SK-N-SH (cell line): Measurements from ENCODE around the gene CHMP1A. TPM values are rescaled to one million over a fixed set of nuclear protein-coding genes. Genes with fewer than 3 reads are reported as not detected.

Source experiments
- CTCF ChIA-PET: fragments of 300-600, 350-600 bp; formaldehyde crosslinking; extraction: SDS; loops from one replicate; lab custom pipeline; 2021; lab: Yijun Ruan, JAX
- POLR2A ChIA-PET: fragments of 350-600 bp; sonication (Branson Sonifier 250); formaldehyde crosslinking; extraction: SDS; loops from one replicate; lab custom pipeline; 2020; ENCODE audit warnings: antibody characterized with exemption, inconsistent platforms; lab: Yijun Ruan, JAX
- DNase-seq: peaks from one replicate; pipeline ENCODE4 v3.0.0; 2012
- H2AFZ ChIP-seq: fragments of 200-600 bp; sonication (generic); 2 replicates; pipeline ENCODE4 v1.8.1; 2016; ENCODE audit warnings: antibody characterized with exemption, mild to moderate bottlenecking, low read depth
- H3F3A ChIP-seq: fragments of 200-600 bp; sonication (generic); replicated peaks from 2 replicates; pipeline ENCODE3; 2016; ENCODE audit warnings: antibody characterized with exemption, mild to moderate bottlenecking; ENCODE audit not compliant: insufficient read depth
- H3K27ac ChIP-seq, 2 experiments: fragments of 200-500 bp in 1 of 2; fragments of 200-600 bp in 1 of 2; sonication (Bioruptor generic) in 1 of 2; sonication (generic), shearing (Covaris generic) in 1 of 2; 2 replicates each; pipeline versions ENCODE4 v1.5.1 to v1.6.1; 2014 to 2016; ENCODE audit warnings: low read depth in 2 of 2, inconsistent platforms in 1 of 2, low read length in 1 of 2, mild to moderate bottlenecking in 1 of 2, mixed read lengths in 1 of 2
- H3K27me3 ChIP-seq: fragments of 200-600 bp; sonication (generic), shearing (Covaris generic); 2 replicates; pipeline ENCODE4 v1.6.1; 2016; ENCODE audit warnings: mixed run types; ENCODE audit not compliant: insufficient read depth
- H3K36me3 ChIP-seq, 2 experiments: fragments of 200-500 bp in 1 of 2; fragments of 200-600 bp in 1 of 2; sonication (Bioruptor generic) in 1 of 2; sonication (generic) in 1 of 2; replicated peaks in 1 of 2; 2 replicates each; pipeline versions ENCODE3 to v1.5.1; 2014 to 2016; ENCODE audit warnings: low read length in 1 of 2, mild to moderate bottlenecking in 1 of 2; ENCODE audit not compliant: insufficient read depth in 2 of 2, control insufficient read depth in 1 of 2
- H3K4me1 ChIP-seq, 2 experiments: fragments of 200-500 bp in 1 of 2; fragments of 200-600 bp in 1 of 2; sonication (Bioruptor generic) in 1 of 2; sonication (generic), shearing (Covaris generic) in 1 of 2; 2 replicates each; pipeline versions ENCODE4 v1.5.1 to v1.6.1; 2014 to 2016; ENCODE audit warnings: low read depth in 1 of 2, low read length in 1 of 2, mixed run types in 1 of 2; ENCODE audit not compliant: insufficient read depth in 2 of 2, control insufficient read depth in 1 of 2
- H3K4me2 ChIP-seq: fragments of 200-600 bp; sonication (generic), shearing (Covaris generic); 2 replicates; pipeline ENCODE4 v1.6.1; 2017; ENCODE audit warnings: mixed run types
- H3K4me3 ChIP-seq, 2 experiments: fragments of 200-500 bp in 1 of 2; fragments of 200-600 bp in 1 of 2; sonication (Bioruptor generic) in 1 of 2; sonication (generic), shearing (Covaris generic) in 1 of 2; 2 replicates each; pipeline versions ENCODE4 v1.5.1 to v1.8.1; 2014 to 2016; ENCODE audit warnings: low read depth in 2 of 2, inconsistent platforms in 1 of 2, low read length in 1 of 2, mild to moderate bottlenecking in 1 of 2, mixed read lengths in 1 of 2, moderate library complexity in 1 of 2
- H3K79me2 ChIP-seq: fragments of 200-600 bp; sonication (generic); 2 replicates; pipeline ENCODE4 v1.8.1; 2017; ENCODE audit warnings: mild to moderate bottlenecking; ENCODE audit not compliant: insufficient read depth
- H3K9ac ChIP-seq: fragments of 200-600 bp; sonication (generic); 2 replicates; pipeline ENCODE4 v1.6.1; 2017; ENCODE audit warnings: mixed run types
- H3K9me2 ChIP-seq: fragments of 200-600 bp; sonication (generic); 2 replicates; pipeline ENCODE4 v1.6.1; 2017; ENCODE audit warnings: mixed run types
- H3K9me3 ChIP-seq: fragments of 200-600 bp; sonication (generic); 2 replicates; pipeline ENCODE4 v1.6.1; 2017; ENCODE audit warnings: mixed run types, mild to moderate bottlenecking, moderate library complexity
- H4K20me1 ChIP-seq: fragments of 200-600 bp; sonication (generic); 2 replicates; pipeline ENCODE4 v1.6.1; 2017; ENCODE audit warnings: mild to moderate bottlenecking, mixed run types; ENCODE audit not compliant: insufficient read depth
- ELF1 ChIP-seq: IDR thresholded peaks from 2 replicates; pipeline ENCODE4 v1.4.0; 2012
- EP300 ChIP-seq, 2 experiments: IDR thresholded peaks; 2 replicates each; pipeline versions ENCODE4 v1.4.0 to v1.6.1; 2012; ENCODE audit warnings: borderline replicate concordance in 1 of 2, low read depth in 1 of 2, low read length in 1 of 2
- EZH2phosphoT487 ChIP-seq: fragments of 200-600 bp; sonication (generic); IDR thresholded peaks from 2 replicates; pipeline ENCODE4 v1.6.1; 2017; ENCODE audit warnings: low read depth, mixed run types, mild to moderate bottlenecking, antibody characterized with exemption, moderate library complexity, borderline replicate concordance
- FOXJ3 ChIP-seq: sonication (generic); formaldehyde crosslinking; IDR thresholded peaks from 2 replicates; pipeline ENCODE4 v1.5.1; 2020; ENCODE audit warnings: mild to moderate bottlenecking, missing genetic modification reagents
- FOXM1 ChIP-seq: IDR thresholded peaks from 2 replicates; pipeline ENCODE4 v1.4.0; 2012; ENCODE audit warnings: low read depth, mild to moderate bottlenecking
- IRF3 ChIP-seq: fragments of 150-350 bp; IDR thresholded peaks from 2 replicates; pipeline ENCODE4 v1.6.1; 2016; ENCODE audit warnings: mild to moderate bottlenecking, low read depth, low read length
- JUND ChIP-seq: IDR thresholded peaks from 2 replicates; pipeline ENCODE4 v1.4.0; 2012
- MAX ChIP-seq: IDR thresholded peaks from 2 replicates; pipeline ENCODE4 v1.4.0; 2012; ENCODE audit warnings: low read depth
- MEF2A ChIP-seq: IDR thresholded peaks from 2 replicates; pipeline ENCODE4 v1.4.0; 2012; ENCODE audit warnings: low read depth, borderline replicate concordance
- MXI1 ChIP-seq: IDR thresholded peaks from 2 replicates; pipeline ENCODE4 v1.6.1; 2012; ENCODE audit warnings: mild to moderate bottlenecking, low read depth, low read length, improper control_type of control experiment
- NFIC ChIP-seq: IDR thresholded peaks from 2 replicates; pipeline ENCODE4 v1.4.0; 2012; ENCODE audit warnings: borderline replicate concordance
- NRF1 ChIP-seq: IDR thresholded peaks from 2 replicates; pipeline ENCODE4 v1.6.1; 2012; ENCODE audit warnings: low read depth, mild to moderate bottlenecking, low read length
- PBX3 ChIP-seq: IDR thresholded peaks from 2 replicates; pipeline ENCODE4; 2012
- POLR2AphosphoS5 ChIP-seq: IDR thresholded peaks from 2 replicates; pipeline ENCODE4 v1.6.1; 2012; ENCODE audit warnings: low read depth, low read length
- RAD21 ChIP-seq: IDR thresholded peaks from 2 replicates; pipeline ENCODE4 v1.6.1; 2012; ENCODE audit warnings: mild to moderate bottlenecking, low read length
- RCOR1 ChIP-seq: fragments of 150-350 bp; IDR thresholded peaks from 2 replicates; pipeline ENCODE4 v1.6.1; 2017; ENCODE audit warnings: antibody characterized with exemption, low read length
- RFX5 ChIP-seq: IDR thresholded peaks from 2 replicates; pipeline ENCODE4 v1.6.1; 2012; ENCODE audit warnings: mild to moderate bottlenecking, improper control_type of control experiment, low read length
- RXRA ChIP-seq: IDR thresholded peaks from 2 replicates; pipeline ENCODE4 v1.4.0; 2012; ENCODE audit warnings: low read depth, mild to moderate bottlenecking, borderline replicate concordance
- SIN3A ChIP-seq: IDR thresholded peaks from 2 replicates; pipeline ENCODE4 v1.6.1; 2012; ENCODE audit warnings: low read depth, mild to moderate bottlenecking, low read length, moderate library complexity, borderline replicate concordance
- SMC3 ChIP-seq: IDR thresholded peaks from 2 replicates; pipeline ENCODE4 v1.6.1; 2012; ENCODE audit warnings: low read depth, low read length, improper control_type of control experiment
- TAF1 ChIP-seq: IDR thresholded peaks from 2 replicates; pipeline ENCODE4 v1.6.1; 2012; ENCODE audit warnings: low read depth, mild to moderate bottlenecking, low read length, moderate library complexity, borderline replicate concordance
- USF2 ChIP-seq: fragments of 150-350 bp; IDR thresholded peaks from 2 replicates; pipeline ENCODE4 v1.6.1; 2017; ENCODE audit warnings: antibody characterized with exemption, low read length, low read depth, borderline replicate concordance
- YY1 ChIP-seq: IDR thresholded peaks from 2 replicates; pipeline ENCODE4 v1.4.0; 2012; ENCODE audit warnings: low read depth, mild to moderate bottlenecking
- WGBS: methylation state at CpG from one replicate; pipeline ENCODE4 v1.1.6; 2017; ENCODE audit warnings: low lambda C conversion rate; 5-methylcytosine and 5-hydroxymethylcytosine counted together
- polyA plus RNA-seq, 3 experiments: library from polyadenylated mRNA; depleted of rRNA; stranded (reverse); fragments of >200 nt; gene quantifications; 2 replicates each; pipeline ENCODE4 v1.2.3, GENCODE V29; 2012

Gene CHMP1A
- polyA plus RNA-seq, 1 of the 3 experiments (the other 2 are of a cell fraction) = 138 TPM

- Histone ChIP-seq H4K20me1 (no peaks in the 10 kb centered on the region), H3K27ac (no peak overlapping the region), H3K9me3 (no peaks in the 10 kb centered on the region), H2AFZ (no peak overlapping the region), H3K79me2 (no peaks in the 10 kb centered on the region), H3K9ac (no peak overlapping the region), H3K4me3 (no peak overlapping the region), H3K36me3 (no peaks in the 10 kb centered on the region), H3K27me3 (no peaks in the 10 kb centered on the region), H3K4me2 (no peak overlapping the region), H3K4me1 (peaks cover 0 to 8% of the 10 kb centered on the region in 2 experiments; a peak in 1 of 4 replicates), H3K9me2 (no peaks in the 10 kb centered on the region), H3F3A (peaks cover 6% of the 10 kb centered on the region)
- TF ChIP-seq NRF1 = no peak
- no peak for TF ChIP-seq FOXJ3
- TF ChIP-seq MEF2A = no peak
- no peak for TF ChIP-seq MAX
- TF ChIP-seq RCOR1 = no peak
- no peak for TF ChIP-seq JUND
- TF ChIP-seq RXRA = no peak
- TF ChIP-seq NFIC = no peak
- TF ChIP-seq PBX3 = no peak
- TF ChIP-seq MXI1 = no peak
- ChIA-PET CTCF (interaction anchor here (3.8 to 6.3 kb wide), 2 partner anchors 12 to 29 kb away, joined by 15 to 44 read pairs; no protein-coding TSS in a partner anchor), POLR2A (no interaction called here)
- 68% methylated on average over 20 of the region's 20 CpGs for WGBS
- no peak for DNase-seq
Observed at GRCh38 chr16:89612415-89613166, 44.9 kb downstream of the CHMP1A start.

GRCh38 chr16:89610108-89610453 lies 47.4 kb downstream of the CHMP1A start:
- TF ChIP-seq RFX5 (no peak), EP300 (IDR thresholded peaks at IDR 0.05; ENCODE audit: borderline replicate concordance in 1 of 2, low read depth in 1 of 2, low read length in 1 of 2) (no peak), MEF2A (no peak), EZH2phosphoT487 (no peak), FOXM1 (no peak), ELF1 (no peak), RXRA (no peak), RCOR1 (no peak), IRF3 (no peak), YY1 (no peak), SIN3A (no peak), USF2 (no peak), NFIC (no peak), FOXJ3 (no peak), POLR2AphosphoS5 (no peak), SMC3 (no peak), TAF1 (no peak), RAD21 (no peak), JUND (no peak)
- WGBS = 55% methylated on average over 1 of the region's 1 CpG
- no peak overlapping the region for H3K4me2 ChIP-seq
- H3K4me3 ChIP-seq = no peak overlapping the region
- peaks cover 6% of the 10 kb centered on the region for H3F3A ChIP-seq
- no peak for DNase-seq
- no peak overlapping the region for H2AFZ ChIP-seq
- no peak overlapping the region for H3K27ac ChIP-seq
- no peaks in the 10 kb centered on the region for H3K79me2 ChIP-seq
- H3K4me1 ChIP-seq = peaks cover 0 to 8% of the 10 kb centered on the region in 2 experiments; a peak in 1 of 4 replicates
- no peaks in the 10 kb centered on the region for H4K20me1 ChIP-seq
- H3K36me3 ChIP-seq = no peaks in the 10 kb centered on the region
- POLR2A ChIA-PET = no interaction called here
- CTCF ChIA-PET = interaction anchor here (0.6 to 6.3 kb wide), 3 partner anchors 20 to 31 kb away, joined by 3 to 44 read pairs (median 3); no protein-coding TSS in a partner anchor
- no peak overlapping the region for H3K9ac ChIP-seq
- H3K9me3 ChIP-seq = no peaks in the 10 kb centered on the region
- no peaks in the 10 kb centered on the region for H3K27me3 ChIP-seq
- no peaks in the 10 kb centered on the region for H3K9me2 ChIP-seq
